ENCODE measurements around the gene DCST2.

GRCh38 chr1:155080312-155081228, 47.0 kb upstream of the DCST2 start:
- no peak for TF ChIP-seq CTCF (IDR thresholded peaks at IDR 0.05)
- no peak for TF ChIP-seq POLR2A (IDR thresholded peaks at IDR 0.05)

All from lower leg skin (tissue), 3 donors.